Measurements from ENCODE around the gene GAA. TPM values are rescaled to one million over a fixed set of nuclear protein-coding genes. Genes with fewer than 3 reads are reported as not detected.

Gene GAA
- polyA plus RNA-seq, 1 experiment = 3.8 TPM

DNA sequence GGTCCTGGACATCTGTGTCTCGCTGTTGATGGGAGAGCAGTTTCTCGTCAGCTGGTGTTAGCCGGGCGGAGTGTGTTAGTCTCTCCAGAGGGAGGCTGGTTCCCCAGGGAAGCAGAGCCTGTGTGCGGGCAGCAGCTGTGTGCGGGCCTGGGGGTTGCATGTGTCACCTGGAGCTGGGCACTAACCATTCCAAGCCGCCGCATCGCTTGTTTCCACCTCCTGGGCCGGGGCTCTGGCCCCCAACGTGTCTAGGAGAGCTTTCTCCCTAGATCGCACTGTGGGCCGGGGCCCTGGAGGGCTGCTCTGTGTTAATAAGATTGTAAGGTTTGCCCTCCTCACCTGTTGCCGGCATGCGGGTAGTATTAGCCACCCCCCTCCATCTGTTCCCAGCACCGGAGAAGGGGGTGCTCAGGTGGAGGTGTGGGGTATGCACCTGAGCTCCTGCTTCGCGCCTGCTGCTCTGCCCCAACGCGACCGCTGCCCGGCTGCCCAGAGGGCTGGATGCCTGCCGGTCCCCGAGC is 17.9 kb downstream of the GAA start:
- Histone ChIP-seq H3K9me3 (ENCODE audit: control insufficient read depth, insufficient read depth, low read length) (peaks cover 3% of the 10 kb centered on the region; the same call in 1 of the 2 replicates), H3K27ac (ENCODE audit: low read depth, low read length) (no peak overlapping the region), H3K27me3 (ENCODE audit: control insufficient read depth, insufficient read depth, low read length) (no peaks in the 10 kb centered on the region), H3K4me3 (ENCODE audit: low read depth, low read length) (no peak overlapping the region)
- CTCF ChIA-PET = interaction anchor here (1.4 kb wide), 1 partner anchor 18 kb away, joined by 3 read pairs; the partner anchor contains the start of gene GAA
- DNase-seq (ENCODE audit: low read depth, low spot score) = no peak
- POLR2A ChIA-PET = no interaction called here
- TF ChIP-seq, protein P1, sequence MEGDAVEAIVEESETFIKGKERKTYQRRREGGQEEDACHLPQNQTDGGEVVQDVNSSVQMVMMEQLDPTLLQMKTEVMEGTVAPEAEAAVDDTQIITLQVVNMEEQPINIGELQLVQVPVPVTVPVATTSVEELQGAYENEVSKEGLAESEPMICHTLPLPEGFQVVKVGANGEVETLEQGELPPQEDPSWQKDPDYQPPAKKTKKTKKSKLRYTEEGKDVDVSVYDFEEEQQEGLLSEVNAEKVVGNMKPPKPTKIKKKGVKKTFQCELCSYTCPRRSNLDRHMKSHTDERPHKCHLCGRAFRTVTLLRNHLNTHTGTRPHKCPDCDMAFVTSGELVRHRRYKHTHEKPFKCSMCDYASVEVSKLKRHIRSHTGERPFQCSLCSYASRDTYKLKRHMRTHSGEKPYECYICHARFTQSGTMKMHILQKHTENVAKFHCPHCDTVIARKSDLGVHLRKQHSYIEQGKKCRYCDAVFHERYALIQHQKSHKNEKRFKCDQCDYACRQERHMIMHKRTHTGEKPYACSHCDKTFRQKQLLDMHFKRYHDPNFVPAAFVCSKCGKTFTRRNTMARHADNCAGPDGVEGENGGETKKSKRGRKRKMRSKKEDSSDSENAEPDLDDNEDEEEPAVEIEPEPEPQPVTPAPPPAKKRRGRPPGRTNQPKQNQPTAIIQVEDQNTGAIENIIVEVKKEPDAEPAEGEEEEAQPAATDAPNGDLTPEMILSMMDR (IDR thresholded peaks at IDR 0.05; ENCODE audit: low read depth, low read length) = no peak

DNA sequence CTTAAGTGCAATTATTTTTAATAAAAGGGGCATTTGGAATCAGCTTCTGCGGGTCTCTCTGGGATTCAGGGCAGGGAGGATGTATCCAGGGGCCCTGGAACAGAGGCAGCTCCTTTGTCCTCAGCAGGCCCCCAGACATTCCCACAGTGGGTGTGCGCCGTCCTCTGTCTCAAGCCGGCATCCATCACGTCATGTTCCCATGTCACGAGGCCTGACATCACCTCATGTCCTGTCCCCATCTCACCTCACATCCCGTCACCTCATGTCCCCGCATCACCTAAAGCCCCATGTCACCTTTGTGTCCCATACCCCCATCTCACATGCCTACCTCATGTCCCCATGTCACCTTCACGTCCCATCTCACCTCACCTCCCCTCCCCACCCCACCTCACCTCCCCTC is 18.5 kb downstream of the GAA start:
- no peak for DNase-seq (ENCODE audit: low read depth, low spot score)
- TF ChIP-seq, protein P1 (IDR thresholded peaks at IDR 0.05; ENCODE audit: low read depth, low read length) = no peak
- Histone ChIP-seq H3K27ac (ENCODE audit: low read depth, low read length) (no peak overlapping the region), H3K4me3 (ENCODE audit: low read depth, low read length) (no peak overlapping the region), H3K27me3 (ENCODE audit: control insufficient read depth, insufficient read depth, low read length) (no peaks in the 10 kb centered on the region), H3K9me3 (ENCODE audit: control insufficient read depth, insufficient read depth, low read length) (peaks cover 3% of the 10 kb centered on the region; the same call in 1 of the 2 replicates)
- POLR2A ChIA-PET = no interaction called here
- CTCF ChIA-PET = interaction anchor here (1.4 kb wide), 1 partner anchor 18 kb away, joined by 3 read pairs; the partner anchor contains the start of gene GAA

DNA sequence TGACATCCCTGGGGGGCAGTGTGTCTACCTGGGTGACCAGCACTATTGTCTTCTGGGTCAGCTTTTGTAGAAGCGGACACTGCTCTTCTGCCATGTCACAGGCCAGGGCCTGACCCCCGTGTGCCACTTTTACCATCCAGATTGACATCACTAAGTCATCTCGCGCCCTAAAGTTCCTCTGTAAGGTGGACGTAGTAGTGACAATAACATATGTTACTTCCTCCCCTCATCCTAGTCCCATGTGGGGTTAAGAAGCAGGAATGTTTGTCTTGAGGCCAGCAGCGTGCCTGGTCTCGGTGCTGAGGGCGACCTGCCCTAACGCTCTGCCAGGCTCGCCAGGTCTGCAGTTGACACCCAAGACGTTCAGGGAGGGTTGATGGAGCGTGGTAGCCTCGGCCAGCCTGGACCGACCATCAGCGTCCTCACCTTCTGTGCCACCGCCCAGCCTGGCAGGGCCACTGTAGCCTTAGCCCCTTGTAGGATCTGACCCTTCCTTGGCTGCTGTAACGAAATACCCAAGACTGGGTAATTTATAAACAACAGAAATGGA is 20.7 kb downstream of the GAA start:
- CTCF ChIA-PET = interaction anchor here (1.7 kb wide), 1 partner anchor 114 kb away, joined by 5 read pairs; no protein-coding TSS in a partner anchor
- TF ChIP-seq, protein P1 (IDR thresholded peaks at IDR 0.05; ENCODE audit: low read depth, low read length) = no peak

DNA sequence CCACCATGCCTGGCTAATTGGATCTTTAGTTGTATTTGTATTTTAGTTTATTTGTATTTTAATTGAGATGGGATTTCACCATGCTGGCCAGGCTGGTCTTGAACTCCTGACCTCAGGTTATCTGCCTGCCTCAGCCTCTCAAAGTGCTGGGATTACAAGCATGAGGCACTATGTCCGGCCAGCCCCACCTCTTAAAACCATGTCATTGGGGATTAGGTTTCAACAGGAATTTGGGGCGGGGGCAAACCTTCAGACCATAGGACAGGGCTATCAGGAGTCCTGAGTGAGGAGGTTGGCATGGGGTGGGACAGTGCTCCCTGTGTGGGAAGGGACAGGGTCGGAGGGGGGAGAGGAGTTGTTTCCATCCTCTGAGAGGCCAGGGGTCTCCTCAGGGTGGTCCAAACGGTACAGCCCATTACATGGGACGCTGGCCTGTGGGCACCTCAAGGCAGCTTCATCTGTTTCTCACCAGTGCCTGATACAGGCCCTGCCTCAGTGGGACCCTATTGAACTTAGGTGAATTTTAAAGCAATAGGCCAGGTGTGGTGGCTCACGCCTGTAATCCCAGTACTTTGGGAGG is 21.6 kb downstream of the GAA start:
- Histone ChIP-seq H3K4me3 (ENCODE audit: low read depth, low read length) (no peak overlapping the region), H3K27me3 (ENCODE audit: control insufficient read depth, insufficient read depth, low read length) (no peaks in the 10 kb centered on the region), H3K9me3 (ENCODE audit: control insufficient read depth, insufficient read depth, low read length) (peaks cover 3% of the 10 kb centered on the region; the same call in 1 of the 2 replicates), H3K27ac (ENCODE audit: low read depth, low read length) (no peak overlapping the region)
- DNase-seq (ENCODE audit: low read depth, low spot score) = no peak
- POLR2A ChIA-PET = no interaction called here
- TF ChIP-seq, protein P1 (IDR thresholded peaks at IDR 0.05; ENCODE audit: low read depth, low read length) = no peak
- CTCF ChIA-PET = no interaction called here

More for the DNA sequence above, 20.7 kb downstream of the GAA start:
- Histone ChIP-seq H3K27ac (ENCODE audit: low read depth, low read length) (no peak overlapping the region), H3K27me3 (ENCODE audit: control insufficient read depth, insufficient read depth, low read length) (no peaks in the 10 kb centered on the region), H3K4me3 (ENCODE audit: low read depth, low read length) (no peak overlapping the region), H3K9me3 (ENCODE audit: control insufficient read depth, insufficient read depth, low read length) (peaks cover 3% of the 10 kb centered on the region; the same call in 1 of the 2 replicates)
- POLR2A ChIA-PET = interaction anchor here (0.6 kb wide), 1 partner anchor 325 kb away, joined by 4 read pairs; the partner anchor contains the start of gene CBX8
- no peak for DNase-seq (ENCODE audit: low read depth, low spot score)

DNA sequence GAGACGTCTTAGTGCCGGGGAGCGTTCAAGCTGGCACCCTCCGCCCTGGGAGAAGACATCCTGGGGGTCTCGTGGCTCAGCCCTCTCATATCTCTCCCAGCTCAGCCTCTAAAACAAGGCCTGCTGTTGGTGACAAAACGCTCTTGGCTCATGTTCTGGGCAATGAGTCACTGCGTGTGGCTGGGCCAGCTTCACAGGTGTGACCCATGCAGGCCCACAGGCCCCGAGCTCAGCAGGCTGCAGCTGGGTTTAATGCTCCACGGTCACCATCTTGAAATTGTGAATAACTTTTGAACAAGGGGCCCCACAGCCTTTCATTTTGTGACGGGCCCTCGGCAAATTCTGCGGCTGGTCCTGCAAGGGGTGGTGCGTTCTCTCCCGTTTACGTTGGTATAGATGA is 22.4 kb downstream of the GAA start:
- no peak for DNase-seq (ENCODE audit: low read depth, low spot score)
- H3K4me3 ChIP-seq (ENCODE audit: low read depth, low read length) = no peak overlapping the region
- CTCF ChIA-PET = interaction anchor here (1.8 kb wide), 1 partner anchor 22 kb away, joined by 14 read pairs; the partner anchor contains the start of gene GAA
- peaks cover 3% of the 10 kb centered on the region; the same call in 1 of the 2 replicates for H3K9me3 ChIP-seq (ENCODE audit: control insufficient read depth, insufficient read depth, low read length)
- POLR2A ChIA-PET = interaction anchor here (1.7 kb wide), 1 partner anchor 22 kb away, joined by 5 read pairs; the partner anchor contains the start of gene GAA
- peaks cover 3% of the 10 kb centered on the region for H3K27me3 ChIP-seq (ENCODE audit: control insufficient read depth, insufficient read depth, low read length)
- TF ChIP-seq, protein P1 (IDR thresholded peaks at IDR 0.05; ENCODE audit: low read depth, low read length) = no peak
- H3K27ac ChIP-seq (ENCODE audit: low read depth, low read length) = no peak overlapping the region

Data from AG04450 (cell line).